IMR-90 (cell line): Measurements from ENCODE around the gene MADCAM1. TPM values are rescaled to one million over a fixed set of nuclear protein-coding genes. Genes with fewer than 3 reads are reported as not detected.

Source experiments
- ATAC-seq: fragments of 200-7000 bp; cut with Tn5 transposase; 2 replicates; pipeline ENCODE4 v1.9.1; 2020; ENCODE audit warnings: low read depth, mild to moderate bottlenecking, moderate library complexity
- BruUV-seq: library from RNA; stranded (reverse); fragments of 400-500 nt; replicated peaks from 2 replicates; lab custom pipeline; 2021; lab: Mats Ljungman, UMichigan
- CTCF ChIA-PET: fragments of 300-600 bp; formaldehyde crosslinking; extraction: SDS; loops from one replicate; lab custom pipeline; 2021; ENCODE audit warnings: antibody characterized with exemption; lab: Yijun Ruan, JAX
- POLR2A ChIA-PET: fragments of 300-600 bp; sonication (Branson Sonifier 250); formaldehyde crosslinking; loops from one replicate; lab custom pipeline; 2022; ENCODE audit warnings: antibody characterized with exemption; ENCODE audit not compliant: unreplicated experiment; lab: Charles Lee
- DNase-seq: peaks from one replicate; pipeline ENCODE4 v3.0.0; 2013
- H2AFZ ChIP-seq: replicated peaks from 2 replicates; pipeline ENCODE3; 2013; ENCODE audit warnings: low read length, mild to moderate bottlenecking; ENCODE audit not compliant: poor library complexity
- H2AK5ac ChIP-seq: 2 replicates; pipeline ENCODE4 v1.6.1; 2013; ENCODE audit warnings: low read depth, low read length, inconsistent platforms
- H2AK9ac ChIP-seq: replicated peaks from 2 replicates; pipeline ENCODE3; 2013; ENCODE audit warnings: mild to moderate bottlenecking, low read depth, low read length, moderate library complexity; ENCODE audit not compliant: poor library complexity
- H2BK120ac ChIP-seq: 2 replicates; pipeline ENCODE4 v1.6.1; 2013; ENCODE audit warnings: low read depth, low read length, inconsistent platforms
- H2BK15ac ChIP-seq: 3 replicates; pipeline ENCODE4 v1.6.1; 2013; ENCODE audit warnings: low read depth, low read length, inconsistent platforms
- H2BK20ac ChIP-seq: 2 replicates; pipeline ENCODE4 v1.6.1; 2013; ENCODE audit warnings: low read depth, mild to moderate bottlenecking, inconsistent platforms, low read length, moderate library complexity
- H2BK5ac ChIP-seq: 2 replicates; pipeline ENCODE4 v1.6.1; 2013; ENCODE audit warnings: mild to moderate bottlenecking, low read depth, low read length, inconsistent platforms; ENCODE audit not compliant: poor library complexity, severe bottlenecking
- H3K14ac ChIP-seq: replicated peaks from 2 replicates; pipeline ENCODE4 v1.6.1; 2013; ENCODE audit warnings: low read depth, low read length, inconsistent platforms
- H3K18ac ChIP-seq: 2 replicates; pipeline ENCODE4 v1.6.1; 2013; ENCODE audit warnings: low read depth, low read length, control low read depth
- H3K23ac ChIP-seq: 2 replicates; pipeline ENCODE4 v1.6.1; 2013; ENCODE audit warnings: low read depth, low read length, inconsistent platforms
- H3K27ac ChIP-seq: 2 replicates; pipeline ENCODE4 v1.5.1; 2013; ENCODE audit warnings: mild to moderate bottlenecking, control low read depth, low read length; ENCODE audit not compliant: insufficient read depth
- H3K27me3 ChIP-seq: 2 replicates; pipeline ENCODE4 v1.6.1; 2013; ENCODE audit warnings: low read length; ENCODE audit not compliant: control insufficient read depth, insufficient read depth
- H3K36me3 ChIP-seq: 2 replicates; pipeline ENCODE4 v1.6.1; 2013; ENCODE audit warnings: low read length, mixed read lengths; ENCODE audit not compliant: control insufficient read depth, insufficient read depth
- H3K4ac ChIP-seq: 2 replicates; pipeline ENCODE4 v1.6.1; 2013; ENCODE audit warnings: low read depth, low read length, inconsistent platforms
- H3K4me1 ChIP-seq: 2 replicates; pipeline ENCODE4 v1.6.1; 2013; ENCODE audit warnings: low read length, mixed read lengths; ENCODE audit not compliant: control insufficient read depth, insufficient read depth
- H3K4me2 ChIP-seq: 2 replicates; pipeline ENCODE4 v1.6.1; 2013; ENCODE audit warnings: low read depth, mild to moderate bottlenecking, control low read depth, low read length, moderate library complexity
- H3K4me3 ChIP-seq: 2 replicates; pipeline ENCODE4 v1.5.1; 2013; ENCODE audit warnings: low read depth, mild to moderate bottlenecking, control low read depth, low read length, moderate library complexity; ENCODE audit not compliant: insufficient read depth
- H3K56ac ChIP-seq: 2 replicates; pipeline ENCODE4 v1.6.1; 2013; ENCODE audit warnings: low read length, inconsistent platforms; ENCODE audit not compliant: insufficient read depth; ENCODE audit errors: extremely low read depth
- H3K79me1 ChIP-seq, 2 experiments: 2 replicates each; pipeline ENCODE4 v1.6.1; 2013; ENCODE audit warnings: low read length in 2 of 2, inconsistent platforms in 1 of 2, low read depth in 1 of 2
- H3K9ac ChIP-seq: 2 replicates; pipeline ENCODE4 v1.6.1; 2013; ENCODE audit warnings: low read depth, low read length, control low read depth
- H3K9me1 ChIP-seq: 2 replicates; pipeline ENCODE4 v1.6.1; 2013; ENCODE audit warnings: low read length, inconsistent platforms; ENCODE audit not compliant: insufficient read depth
- H3K9me3 ChIP-seq: 2 replicates; pipeline ENCODE4 v1.6.1; 2013; ENCODE audit warnings: low read length; ENCODE audit not compliant: control insufficient read depth, insufficient read depth
- H4K20me1 ChIP-seq: 2 replicates; pipeline ENCODE4 v1.6.1; 2013; ENCODE audit warnings: low read length, inconsistent platforms; ENCODE audit not compliant: insufficient read depth
- H4K5ac ChIP-seq: 2 replicates; pipeline ENCODE4 v1.6.1; 2013; ENCODE audit warnings: mild to moderate bottlenecking, low read depth, low read length, control low read depth
- H4K8ac ChIP-seq, 2 experiments: 2 replicates each; pipeline ENCODE4 v1.6.1; 2013; ENCODE audit warnings: low read depth in 2 of 2, low read length in 2 of 2, control low read depth in 1 of 2, inconsistent platforms in 1 of 2
- H4K91ac ChIP-seq: 2 replicates; pipeline ENCODE4 v1.6.1; 2013; ENCODE audit warnings: low read depth, low read length, inconsistent platforms; ENCODE audit not compliant: insufficient read depth
- BHLHE40 ChIP-seq: fragments of 150-350 bp; IDR thresholded peaks from 2 replicates; pipeline ENCODE4 v1.6.1; 2016; ENCODE audit warnings: mild to moderate bottlenecking, low read depth, low read length
- CHD1 ChIP-seq: IDR thresholded peaks from 2 replicates; pipeline ENCODE4 v1.6.1; 2012; ENCODE audit warnings: low read depth, low read length, improper control_type of control experiment
- FOS ChIP-seq: fragments of 150-350 bp; IDR thresholded peaks from 2 replicates; pipeline ENCODE4 v1.6.1; 2016; ENCODE audit warnings: low read depth, low read length
- MAFK ChIP-seq: IDR thresholded peaks from 2 replicates; pipeline ENCODE4 v1.6.1; 2012; ENCODE audit warnings: low read depth, low read length, improper control_type of control experiment
- MAZ ChIP-seq: IDR thresholded peaks from 2 replicates; pipeline ENCODE4 v1.6.1; 2012; ENCODE audit warnings: low read depth, mild to moderate bottlenecking, low read length, improper control_type of control experiment, moderate library complexity, borderline replicate concordance
- MXI1 ChIP-seq: IDR thresholded peaks from 2 replicates; pipeline ENCODE4 v1.6.1; 2012; ENCODE audit warnings: low read depth, mild to moderate bottlenecking, low read length, moderate library complexity, borderline replicate concordance
- NFE2L2 ChIP-seq: fragments of 150-350 bp; IDR thresholded peaks from 2 replicates; pipeline ENCODE4 v1.6.1; 2016; ENCODE audit warnings: low read depth, mild to moderate bottlenecking, low read length
- POLR2A ChIP-seq: IDR thresholded peaks from 2 replicates; pipeline ENCODE4 v1.6.1; 2012; ENCODE audit warnings: mild to moderate bottlenecking, low read depth, low read length
- RAD21 ChIP-seq: IDR thresholded peaks from 2 replicates; pipeline ENCODE4 v1.6.1; 2012; ENCODE audit warnings: low read length, improper control_type of control experiment
- RCOR1 ChIP-seq: IDR thresholded peaks from 2 replicates; pipeline ENCODE4 v1.6.1; 2012; ENCODE audit warnings: mild to moderate bottlenecking, low read length, improper control_type of control experiment; ENCODE audit not compliant: insufficient replicate concordance
- RFX5 ChIP-seq: IDR thresholded peaks from 2 replicates; pipeline ENCODE4 v1.8.0; 2012; ENCODE audit warnings: low read depth, mild to moderate bottlenecking, low read length, moderate library complexity
- SMC3 ChIP-seq: fragments of 150-350 bp; IDR thresholded peaks from 2 replicates; pipeline ENCODE4 v1.6.1; 2016; ENCODE audit warnings: low read depth, mild to moderate bottlenecking, antibody characterized with exemption, low read length, moderate library complexity
- WGBS, 2 experiments: methylation state at CpG; one replicate each; pipeline versions ENCODE4 v1.1.5 to v1.1.7; 2013; ENCODE audit warnings: missing lambda C conversion rate in 2 of 2; ENCODE audit not compliant: insufficient read length in 1 of 2; ENCODE audit errors: extremely low coverage in 2 of 2; 5-methylcytosine and 5-hydroxymethylcytosine counted together
- dilution Hi-C: fragments of 300-500 bp; cut with HindIII; formaldehyde crosslinking; loops from one replicate; pipeline ENCODE4 v1.14.3; 2018; ENCODE audit warnings: low sequenced_read_pairs; ENCODE audit not compliant: unreplicated experiment
- in situ Hi-C: fragments of 300-500 bp; cut with MboI; formaldehyde crosslinking; loops from 3 replicates; pipeline ENCODE4 v1.14.3; 2019; ENCODE audit warnings: low sequenced_read_pairs, inconsistent platforms, mixed read lengths
- intact Hi-C: fragments of 100-400 bp; cut with micrococcal nuclease; formaldehyde crosslinking; loops from 2 replicates; pipeline ENCODE4 v1.10.0; 2022
- polyA plus RNA-seq, 3 experiments: library from polyadenylated mRNA; depleted of rRNA; stranded (reverse); fragments of >200 nt; gene quantifications; 2 replicates each; pipeline ENCODE4 v1.2.3, GENCODE V29; 2012; ENCODE audit warnings: low replicate concordance in 1 of 3
- total RNA-seq: library from RNA; depleted of rRNA; stranded (reverse); fragments of >200 nt; gene quantifications from 2 replicates; pipeline ENCODE4 v1.2.3, GENCODE V29; 2012
- TF ChIP-seq, protein P1 (sequence below): fragments of 150-350 bp; IDR thresholded peaks from 2 replicates; pipeline ENCODE4 v1.6.1; 2017; ENCODE audit warnings: mild to moderate bottlenecking, antibody characterized with exemption, low read length, low read depth
- TF ChIP-seq, protein P2 (sequence below): fragments of 150-350 bp; IDR thresholded peaks from 2 replicates; pipeline ENCODE4 v1.6.1; 2016; ENCODE audit warnings: low read depth, mild to moderate bottlenecking, low read length, moderate library complexity, borderline replicate concordance

The MADCAM1 gene
- total and polyA plus RNA-seq, 2 of the 4 experiments (the other 2 are of a cell fraction) = 0.24 TPM; not detected in 1

- ChIA-PET CTCF (no interaction called here), POLR2A (no interaction called here)
- H3K27ac ChIP-seq = no peak overlapping the region; the same call in 1 of the 2 replicates
- H3K4ac ChIP-seq = no peak overlapping the region
- H3K9me1 ChIP-seq = no peaks in the 10 kb centered on the region
- H2BK120ac ChIP-seq = no peak overlapping the region
- H4K8ac ChIP-seq = peak overlapping the region in 1 of 2 experiments; percentile 60; a peak in 1 of 4 replicates
- intact Hi-C loops = no loop called here
- H2AK9ac ChIP-seq = peak overlapping the region; percentile 71
- no peak overlapping the region for H3K56ac ChIP-seq
- BruUV-seq = no TSS peak
- H2BK20ac ChIP-seq = no peak overlapping the region
- no peak overlapping the region for H4K91ac ChIP-seq
- H4K5ac ChIP-seq = no peak overlapping the region
- H3K27me3 ChIP-seq = peaks cover 20% of the 10 kb centered on the region
- H3K14ac ChIP-seq = no peak overlapping the region
- H3K79me1 ChIP-seq = no peaks in the 10 kb centered on the region
- in situ Hi-C loops = no loop called here
- no peak overlapping the region for H2BK15ac ChIP-seq
- dilution Hi-C loops = no loop called here
- ATAC-seq (peak; percentile 79), DNase-seq (peak; percentile 27)
- H2AK5ac ChIP-seq = 0 out of 2 replicates have a peak overlapping the region, but pooled peaks have one; percentile 46
- no peaks in the 10 kb centered on the region; the same call in 1 of the 2 replicates for H3K9me3 ChIP-seq
- no peak overlapping the region for H3K18ac ChIP-seq
- no peak overlapping the region for H3K23ac ChIP-seq
- peak overlapping the region; percentile 12; the same call in 1 of the 2 replicates for H3K9ac ChIP-seq
- peaks cover 3% of the 10 kb centered on the region; the same call in 1 of the 2 replicates for H3K4me1 ChIP-seq
- peak overlapping the region; percentile 63 for H3K4me3 ChIP-seq
- peak overlapping the region; percentile 67 for H3K4me2 ChIP-seq
- no peak overlapping the region for H2BK5ac ChIP-seq
- H2AFZ ChIP-seq = peak overlapping the region; percentile 92
- no peaks in the 10 kb centered on the region for H4K20me1 ChIP-seq
- H3K36me3 ChIP-seq = no peaks in the 10 kb centered on the region
- 7% methylated on average over 9 of the region's 66 CpGs; no CpG with 5 or more reads in 1 of the 2 experiments for WGBS, 2 experiments
- TF ChIP-seq MXI1 = no peak
- peak; percentile 34; the same call in 1 of the 2 replicates for TF ChIP-seq MAZ
- no peak for TF ChIP-seq FOS
- no peak for TF ChIP-seq POLR2A
- TF ChIP-seq NFE2L2 = no peak
- no peak for TF ChIP-seq MAFK
- TF ChIP-seq RCOR1 = no peak
- no peak for TF ChIP-seq RFX5
- TF ChIP-seq CHD1 = no peak
- TF ChIP-seq, protein P1, sequence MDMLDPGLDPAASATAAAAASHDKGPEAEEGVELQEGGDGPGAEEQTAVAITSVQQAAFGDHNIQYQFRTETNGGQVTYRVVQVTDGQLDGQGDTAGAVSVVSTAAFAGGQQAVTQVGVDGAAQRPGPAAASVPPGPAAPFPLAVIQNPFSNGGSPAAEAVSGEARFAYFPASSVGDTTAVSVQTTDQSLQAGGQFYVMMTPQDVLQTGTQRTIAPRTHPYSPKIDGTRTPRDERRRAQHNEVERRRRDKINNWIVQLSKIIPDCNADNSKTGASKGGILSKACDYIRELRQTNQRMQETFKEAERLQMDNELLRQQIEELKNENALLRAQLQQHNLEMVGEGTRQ = peak; percentile 78
- no peak for TF ChIP-seq RAD21
- no peak for TF ChIP-seq SMC3
- TF ChIP-seq, protein P2, sequence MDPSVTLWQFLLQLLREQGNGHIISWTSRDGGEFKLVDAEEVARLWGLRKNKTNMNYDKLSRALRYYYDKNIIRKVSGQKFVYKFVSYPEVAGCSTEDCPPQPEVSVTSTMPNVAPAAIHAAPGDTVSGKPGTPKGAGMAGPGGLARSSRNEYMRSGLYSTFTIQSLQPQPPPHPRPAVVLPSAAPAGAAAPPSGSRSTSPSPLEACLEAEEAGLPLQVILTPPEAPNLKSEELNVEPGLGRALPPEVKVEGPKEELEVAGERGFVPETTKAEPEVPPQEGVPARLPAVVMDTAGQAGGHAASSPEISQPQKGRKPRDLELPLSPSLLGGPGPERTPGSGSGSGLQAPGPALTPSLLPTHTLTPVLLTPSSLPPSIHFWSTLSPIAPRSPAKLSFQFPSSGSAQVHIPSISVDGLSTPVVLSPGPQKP = no peak
- no peak for TF ChIP-seq BHLHE40
Measured at GRCh38 chr19:459724-460511, 36.4 kb upstream of the MADCAM1 start.
